ENCODE results near the gene RPS21. TPM values are rescaled to one million over a fixed set of nuclear protein-coding genes. Genes with fewer than 3 reads are reported as not detected.

Gene RPS21
- total and polyA plus RNA-seq, 2 of the 13 experiments (the other 11 are each of a cell fraction or from before 2014, with no cell fraction given): 2,647 to 11,063 TPM

DNA sequence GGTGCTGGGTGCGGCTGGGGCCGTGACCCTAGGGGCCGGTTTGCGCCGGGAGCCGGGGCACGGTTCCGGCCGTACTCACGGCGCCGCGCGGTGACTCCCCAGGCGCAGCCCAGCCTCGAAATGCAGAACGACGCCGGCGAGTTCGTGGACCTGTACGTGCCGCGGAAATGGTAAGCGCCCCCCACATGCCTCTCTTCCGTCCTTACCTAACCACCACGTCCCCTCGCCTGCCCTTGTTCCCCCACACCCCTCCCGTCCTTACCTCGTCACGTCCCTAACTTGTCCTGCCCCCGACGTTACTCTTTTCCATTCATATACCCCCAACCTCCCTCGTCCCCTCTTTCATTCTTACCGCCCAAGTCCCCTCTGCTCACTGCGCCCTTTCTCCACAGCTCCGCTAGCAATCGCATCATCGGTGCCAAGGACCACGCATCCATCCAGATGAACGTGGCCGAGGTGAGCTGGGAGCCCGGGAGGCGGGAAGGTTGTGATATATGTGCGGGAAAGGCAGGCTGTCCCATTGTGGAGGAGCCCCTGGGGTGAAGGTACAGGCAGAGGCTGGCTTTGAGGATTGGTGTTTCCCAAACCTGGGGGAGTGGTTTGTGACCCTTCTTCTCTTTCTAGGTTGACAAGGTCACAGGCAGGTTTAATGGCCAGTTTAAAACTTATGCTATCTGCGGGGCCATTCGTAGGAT lies 463 bp downstream of the RPS21 start (continued):
- TF ChIP-seq, protein P1, sequence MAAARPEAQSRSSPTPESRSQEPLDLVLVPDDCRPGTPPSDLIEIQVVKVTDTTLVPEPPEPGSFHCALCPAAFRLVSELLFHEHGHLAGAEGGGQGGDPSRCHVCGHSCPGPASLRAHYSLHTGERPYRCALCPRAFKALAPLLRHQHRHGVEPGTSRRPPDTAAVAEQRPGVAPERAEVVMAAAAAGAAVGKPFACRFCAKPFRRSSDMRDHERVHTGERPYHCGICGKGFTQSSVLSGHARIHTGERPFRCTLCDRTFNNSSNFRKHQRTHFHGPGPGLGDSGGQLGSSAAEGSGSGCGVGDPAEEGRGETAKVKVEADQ (CRISPR knock-in tag; IDR thresholded peaks at IDR 0.05; ENCODE audit: borderline replicate concordance): 0 out of 2 replicates have a peak, but pooled peaks have one; percentile 6
- TF ChIP-seq HNRNPK (IDR thresholded peaks at IDR 0.05; ENCODE audit: low read depth, low read length, poor library complexity, severe bottlenecking): peak; percentile 83
- no peak for TF ChIP-seq ZFP41 (CRISPR knock-in tag; IDR thresholded peaks at IDR 0.05; ENCODE audit: borderline replicate concordance)
- TF ChIP-seq ZNF121 (CRISPR knock-in tag; IDR thresholded peaks at IDR 0.05): no peak
- 0 out of 2 replicates have a peak, but pooled peaks have one; percentile 53 for TF ChIP-seq ZNF788 (CRISPR knock-in tag; IDR thresholded peaks at IDR 0.05; ENCODE audit: borderline replicate concordance)
- TF ChIP-seq, protein P2, sequence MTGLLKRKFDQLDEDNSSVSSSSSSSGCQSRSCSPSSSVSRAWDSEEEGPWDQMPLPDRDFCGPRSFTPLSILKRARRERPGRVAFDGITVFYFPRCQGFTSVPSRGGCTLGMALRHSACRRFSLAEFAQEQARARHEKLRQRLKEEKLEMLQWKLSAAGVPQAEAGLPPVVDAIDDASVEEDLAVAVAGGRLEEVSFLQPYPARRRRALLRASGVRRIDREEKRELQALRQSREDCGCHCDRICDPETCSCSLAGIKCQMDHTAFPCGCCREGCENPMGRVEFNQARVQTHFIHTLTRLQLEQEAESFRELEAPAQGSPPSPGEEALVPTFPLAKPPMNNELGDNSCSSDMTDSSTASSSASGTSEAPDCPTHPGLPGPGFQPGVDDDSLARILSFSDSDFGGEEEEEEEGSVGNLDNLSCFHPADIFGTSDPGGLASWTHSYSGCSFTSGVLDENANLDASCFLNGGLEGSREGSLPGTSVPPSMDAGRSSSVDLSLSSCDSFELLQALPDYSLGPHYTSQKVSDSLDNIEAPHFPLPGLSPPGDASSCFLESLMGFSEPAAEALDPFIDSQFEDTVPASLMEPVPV (CRISPR knock-in tag; IDR thresholded peaks at IDR 0.05): no peak
- TF ChIP-seq, protein P3, sequence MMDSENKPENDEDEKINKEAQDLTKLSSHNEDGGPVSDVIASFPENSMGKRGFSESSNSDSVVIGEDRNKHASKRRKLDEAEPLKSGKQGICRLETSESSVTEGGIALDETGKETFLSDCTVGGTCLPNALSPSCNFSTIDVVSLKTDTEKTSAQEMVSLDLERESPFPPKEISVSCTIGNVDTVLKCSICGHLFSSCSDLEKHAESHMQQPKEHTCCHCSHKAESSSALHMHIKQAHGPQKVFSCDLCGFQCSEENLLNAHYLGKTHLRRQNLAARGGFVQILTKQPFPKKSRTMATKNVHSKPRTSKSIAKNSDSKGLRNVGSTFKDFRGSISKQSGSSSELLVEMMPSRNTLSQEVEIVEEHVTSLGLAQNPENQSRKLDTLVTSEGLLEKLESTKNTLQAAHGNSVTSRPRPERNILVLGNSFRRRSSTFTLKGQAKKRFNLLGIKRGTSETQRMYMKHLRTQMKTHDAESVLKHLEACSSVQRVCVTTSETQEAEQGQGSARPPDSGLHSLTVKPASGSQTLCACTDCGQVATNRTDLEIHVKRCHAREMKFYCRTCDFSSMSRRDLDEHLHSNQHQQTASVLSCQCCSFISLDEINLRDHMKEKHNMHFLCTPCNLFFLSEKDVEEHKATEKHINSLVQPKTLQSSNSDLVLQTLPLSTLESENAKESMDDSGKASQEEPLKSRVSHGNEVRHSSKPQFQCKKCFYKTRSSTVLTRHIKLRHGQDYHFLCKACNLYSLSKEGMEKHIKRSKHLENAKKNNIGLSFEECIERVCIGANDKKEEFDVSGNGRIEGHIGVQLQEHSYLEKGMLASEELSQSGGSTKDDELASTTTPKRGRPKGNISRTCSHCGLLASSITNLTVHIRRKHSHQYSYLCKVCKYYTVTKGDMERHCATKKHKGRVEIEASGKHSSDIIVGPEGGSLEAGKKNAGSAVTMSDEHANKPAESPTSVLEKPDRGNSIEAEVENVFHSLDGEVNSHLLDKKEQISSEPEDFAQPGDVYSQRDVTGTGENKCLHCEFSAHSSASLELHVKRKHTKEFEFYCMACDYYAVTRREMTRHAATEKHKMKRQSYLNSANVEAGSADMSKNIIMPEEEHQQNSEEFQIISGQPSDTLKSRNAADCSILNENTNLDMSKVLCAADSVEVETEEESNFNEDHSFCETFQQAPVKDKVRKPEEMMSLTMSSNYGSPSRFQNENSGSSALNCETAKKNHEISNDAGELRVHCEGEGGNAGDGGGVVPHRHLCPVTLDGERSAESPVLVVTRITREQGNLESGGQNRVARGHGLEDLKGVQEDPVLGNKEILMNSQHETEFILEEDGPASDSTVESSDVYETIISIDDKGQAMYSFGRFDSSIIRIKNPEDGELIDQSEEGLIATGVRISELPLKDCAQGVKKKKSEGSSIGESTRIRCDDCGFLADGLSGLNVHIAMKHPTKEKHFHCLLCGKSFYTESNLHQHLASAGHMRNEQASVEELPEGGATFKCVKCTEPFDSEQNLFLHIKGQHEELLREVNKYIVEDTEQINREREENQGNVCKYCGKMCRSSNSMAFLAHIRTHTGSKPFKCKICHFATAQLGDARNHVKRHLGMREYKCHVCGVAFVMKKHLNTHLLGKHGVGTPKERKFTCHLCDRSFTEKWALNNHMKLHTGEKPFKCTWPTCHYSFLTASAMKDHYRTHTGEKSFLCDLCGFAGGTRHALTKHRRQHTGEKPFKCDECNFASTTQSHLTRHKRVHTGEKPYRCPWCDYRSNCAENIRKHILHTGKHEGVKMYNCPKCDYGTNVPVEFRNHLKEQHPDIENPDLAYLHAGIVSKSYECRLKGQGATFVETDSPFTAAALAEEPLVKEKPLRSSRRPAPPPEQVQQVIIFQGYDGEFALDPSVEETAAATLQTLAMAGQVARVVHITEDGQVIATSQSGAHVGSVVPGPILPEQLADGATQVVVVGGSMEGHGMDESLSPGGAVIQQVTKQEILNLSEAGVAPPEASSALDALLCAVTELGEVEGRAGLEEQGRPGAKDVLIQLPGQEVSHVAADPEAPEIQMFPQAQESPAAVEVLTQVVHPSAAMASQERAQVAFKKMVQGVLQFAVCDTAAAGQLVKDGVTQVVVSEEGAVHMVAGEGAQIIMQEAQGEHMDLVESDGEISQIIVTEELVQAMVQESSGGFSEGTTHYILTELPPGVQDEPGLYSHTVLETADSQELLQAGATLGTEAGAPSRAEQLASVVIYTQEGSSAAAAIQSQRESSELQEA (CRISPR knock-in tag; IDR thresholded peaks at IDR 0.05; ENCODE audit: not compliant biosample characterization): peak; percentile 93
- TF ChIP-seq PHB2 (IDR thresholded peaks at IDR 0.05; ENCODE audit: partially characterized antibody): no peak
- TF ChIP-seq, protein P4, sequence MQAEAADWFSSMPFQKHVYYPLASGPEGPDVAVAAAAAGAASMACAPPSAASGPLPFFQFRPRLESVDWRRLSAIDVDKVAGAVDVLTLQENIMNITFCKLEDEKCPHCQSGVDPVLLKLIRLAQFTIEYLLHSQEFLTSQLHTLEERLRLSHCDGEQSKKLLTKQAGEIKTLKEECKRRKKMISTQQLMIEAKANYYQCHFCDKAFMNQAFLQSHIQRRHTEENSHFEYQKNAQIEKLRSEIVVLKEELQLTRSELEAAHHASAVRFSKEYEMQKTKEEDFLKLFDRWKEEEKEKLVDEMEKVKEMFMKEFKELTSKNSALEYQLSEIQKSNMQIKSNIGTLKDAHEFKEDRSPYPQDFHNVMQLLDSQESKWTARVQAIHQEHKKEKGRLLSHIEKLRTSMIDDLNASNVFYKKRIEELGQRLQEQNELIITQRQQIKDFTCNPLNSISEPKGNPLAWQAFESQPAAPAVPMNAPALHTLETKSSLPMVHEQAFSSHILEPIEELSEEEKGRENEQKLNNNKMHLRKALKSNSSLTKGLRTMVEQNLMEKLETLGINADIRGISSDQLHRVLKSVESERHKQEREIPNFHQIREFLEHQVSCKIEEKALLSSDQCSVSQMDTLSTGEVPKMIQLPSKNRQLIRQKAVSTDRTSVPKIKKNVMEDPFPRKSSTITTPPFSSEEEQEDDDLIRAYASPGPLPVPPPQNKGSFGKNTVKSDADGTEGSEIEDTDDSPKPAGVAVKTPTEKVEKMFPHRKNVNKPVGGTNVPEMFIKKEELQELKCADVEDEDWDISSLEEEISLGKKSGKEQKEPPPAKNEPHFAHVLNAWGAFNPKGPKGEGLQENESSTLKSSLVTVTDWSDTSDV (CRISPR knock-in tag; IDR thresholded peaks at IDR 0.05): 0 out of 2 replicates have a peak, but pooled peaks have one; percentile 89
- peak; percentile 21; the same call in 1 of the 2 replicates for TF ChIP-seq ZNF253 (CRISPR knock-in tag; IDR thresholded peaks at IDR 0.05; ENCODE audit: borderline replicate concordance)
- TF ChIP-seq ZSCAN9 (CRISPR knock-in tag; IDR thresholded peaks at IDR 0.05; ENCODE audit: borderline replicate concordance): 0 out of 2 replicates have a peak, but pooled peaks have one; percentile 6
- TF ChIP-seq HNRNPH1 (optimal IDR thresholded peaks at IDR 0.05; ENCODE audit: low read depth, low read length): peak; percentile 37
- TF ChIP-seq ZFP90 (CRISPR knock-in tag; IDR thresholded peaks at IDR 0.05; ENCODE audit: borderline replicate concordance): 0 out of 2 replicates have a peak, but pooled peaks have one; percentile 47

Measured in HepG2 (cell line).